ENCODE measurements around the gene S100A9.

Gene S100A9

GRCh38 chr1:153337980-153338853, 19.4 kb upstream of the S100A9 start:
- CTCF ChIA-PET: interaction anchor here (1.8 kb wide), 1 partner anchor 14 kb away, joined by 6 read pairs; no protein-coding TSS in a partner anchor
- H3K4me1 ChIP-seq (ENCODE audit: control insufficient read depth, insufficient read depth, low read length): no peaks in the 10 kb centered on the region
- H3K36me3 ChIP-seq (ENCODE audit: control insufficient read depth in 2 of 2, insufficient read depth in 1 of 2, low read length in 2 of 2): no peaks in the 10 kb centered on the region
- no peaks in the 10 kb centered on the region for H3K9me3 ChIP-seq (ENCODE audit: control insufficient read depth, insufficient read depth, low read depth, low read length)
- no peak overlapping the region for H3K27ac ChIP-seq (ENCODE audit: extremely low read depth, low read depth, low read length)
- H3K4me3 ChIP-seq (ENCODE audit: low read depth, low read length): no peak overlapping the region
- no peak for TF ChIP-seq MYNN (tag by site-specific recombination; IDR thresholded peaks at IDR 0.05; ENCODE audit: borderline replicate concordance)
- no peak for TF ChIP-seq ZNF677 (tag by site-specific recombination; IDR thresholded peaks at IDR 0.05)
- no peak for TF ChIP-seq ZNF138 (tag by site-specific recombination; IDR thresholded peaks at IDR 0.05; ENCODE audit: borderline replicate concordance)
- no peak for TF ChIP-seq ZNF341 (tag by site-specific recombination; IDR thresholded peaks at IDR 0.05; ENCODE audit: low read depth)
- TF ChIP-seq OSR2 (tag by site-specific recombination; IDR thresholded peaks at IDR 0.05): no peak
- TF ChIP-seq, protein P1, sequence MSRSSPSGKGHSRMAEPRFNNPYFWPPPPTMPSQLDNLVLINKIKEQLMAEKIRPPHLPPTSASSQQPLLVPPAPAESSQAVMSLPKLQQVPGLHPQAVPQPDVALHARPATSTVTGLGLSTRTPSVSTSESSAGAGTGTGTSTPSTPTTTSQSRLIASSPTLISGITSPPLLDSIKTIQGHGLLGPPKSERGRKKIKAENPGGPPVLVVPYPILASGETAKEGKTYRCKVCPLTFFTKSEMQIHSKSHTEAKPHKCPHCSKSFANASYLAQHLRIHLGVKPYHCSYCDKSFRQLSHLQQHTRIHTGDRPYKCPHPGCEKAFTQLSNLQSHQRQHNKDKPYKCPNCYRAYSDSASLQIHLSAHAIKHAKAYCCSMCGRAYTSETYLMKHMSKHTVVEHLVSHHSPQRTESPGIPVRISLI (tag by site-specific recombination; IDR thresholded peaks at IDR 0.05): no peak
- POLR2A ChIA-PET: no interaction called here

DNA sequence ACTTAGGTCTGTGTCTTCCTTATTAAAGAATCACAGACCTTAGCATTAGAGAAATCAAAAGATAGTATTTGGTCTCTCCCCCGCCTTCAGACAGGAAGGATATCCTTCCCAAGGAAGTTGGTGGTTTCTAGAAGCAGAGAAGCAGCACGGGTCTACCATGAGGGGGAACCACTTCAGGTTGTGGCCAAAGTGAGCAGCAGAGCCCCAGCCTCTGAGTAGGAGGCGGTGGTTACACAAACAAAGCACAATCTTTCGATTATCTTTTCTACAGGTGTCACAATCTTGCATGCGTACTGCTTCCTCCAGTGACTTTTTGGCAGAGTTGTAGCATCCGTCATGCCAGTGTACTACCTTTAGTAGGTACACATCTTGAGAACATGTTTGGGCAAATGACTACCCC, 17.9 kb upstream of the S100A9 start:
- Histone ChIP-seq H3K9me3 (ENCODE audit: control insufficient read depth, insufficient read depth, low read depth, low read length) (no peaks in the 10 kb centered on the region), H3K4me1 (ENCODE audit: control insufficient read depth, insufficient read depth, low read length) (no peaks in the 10 kb centered on the region), H3K4me3 (ENCODE audit: low read depth, low read length) (no peak overlapping the region), H3K36me3 (ENCODE audit: control insufficient read depth in 2 of 2, insufficient read depth in 1 of 2, low read length in 2 of 2) (no peaks in the 10 kb centered on the region), H3K27ac (ENCODE audit: extremely low read depth, low read depth, low read length) (no peak overlapping the region)
- POLR2A ChIA-PET: no interaction called here
- CTCF ChIA-PET: interaction anchor here (0.6 kb wide), 1 partner anchor 77 kb away, joined by 4 read pairs; no protein-coding TSS in a partner anchor
- TF ChIP-seq REPIN1 (tag by site-specific recombination; IDR thresholded peaks at IDR 0.05; ENCODE audit: low read depth): no peak
- TF ChIP-seq ZXDB (tag by site-specific recombination; IDR thresholded peaks at IDR 0.05): no peak
- TF ChIP-seq ZNF394 (tag by site-specific recombination; IDR thresholded peaks at IDR 0.05; ENCODE audit: borderline replicate concordance): no peak

- H3K4me3 ChIP-seq (ENCODE audit: low read depth, low read length): no peak overlapping the region
- no peak overlapping the region for H3K27ac ChIP-seq (ENCODE audit: extremely low read depth, low read depth, low read length)
- TF ChIP-seq ZSCAN16 (tag by site-specific recombination; IDR thresholded peaks at IDR 0.05): no peak
- TF ChIP-seq WT1 (tag by site-specific recombination; IDR thresholded peaks at IDR 0.05): no peak
- ChIA-PET CTCF (no interaction called here), POLR2A (no interaction called here)
- no peaks in the 10 kb centered on the region for H3K36me3 ChIP-seq (ENCODE audit: control insufficient read depth in 2 of 2, insufficient read depth in 1 of 2, low read length in 2 of 2)
- H3K4me1 ChIP-seq (ENCODE audit: control insufficient read depth, insufficient read depth, low read length): no peaks in the 10 kb centered on the region
- H3K9me3 ChIP-seq (ENCODE audit: control insufficient read depth, insufficient read depth, low read depth, low read length): no peaks in the 10 kb centered on the region
These were observed 17.3 kb upstream of the S100A9 start for GRCh38 chr1:153340356-153340755.

DNA sequence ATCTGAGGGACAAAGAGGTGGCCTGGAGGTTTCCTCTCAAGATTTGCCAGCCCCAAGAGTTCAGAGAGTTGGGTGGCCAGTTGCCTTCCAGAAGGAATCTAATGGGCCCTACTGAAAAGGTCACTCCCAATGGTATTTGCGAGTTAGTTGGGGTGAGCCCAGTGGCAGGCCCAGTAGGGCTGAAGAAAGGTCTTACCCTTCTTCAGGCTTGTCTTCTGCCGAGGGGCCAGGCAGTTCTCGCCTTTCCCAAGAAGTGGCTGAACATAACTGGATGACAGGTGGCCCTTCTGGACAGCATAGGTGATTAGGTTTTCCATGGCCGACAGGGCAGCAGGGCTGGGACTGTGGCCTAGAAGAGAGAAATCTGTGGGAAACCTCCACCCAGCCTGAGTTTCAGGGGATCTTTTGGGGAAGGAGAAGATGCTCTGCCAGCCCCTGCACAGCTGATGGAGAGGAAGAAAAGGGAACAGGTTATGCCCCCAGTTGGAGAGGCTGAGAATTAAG, 16.2 kb upstream of the S100A9 start:
- Histone ChIP-seq H3K4me3 (ENCODE audit: low read depth, low read length) (no peak overlapping the region), H3K4me1 (ENCODE audit: control insufficient read depth, insufficient read depth, low read length) (no peaks in the 10 kb centered on the region), H3K9me3 (ENCODE audit: control insufficient read depth, insufficient read depth, low read depth, low read length) (no peaks in the 10 kb centered on the region), H3K36me3 (ENCODE audit: control insufficient read depth in 2 of 2, insufficient read depth in 1 of 2, low read length in 2 of 2) (no peaks in the 10 kb centered on the region), H3K27ac (ENCODE audit: extremely low read depth, low read depth, low read length) (no peak overlapping the region)
- ChIA-PET CTCF (interaction anchor here (2.4 to 3.7 kb wide), 2 partner anchors 11 to 124 kb away, joined by 6 to 18 read pairs; no protein-coding TSS in a partner anchor), POLR2A (no interaction called here)
- TF ChIP-seq, protein P2, sequence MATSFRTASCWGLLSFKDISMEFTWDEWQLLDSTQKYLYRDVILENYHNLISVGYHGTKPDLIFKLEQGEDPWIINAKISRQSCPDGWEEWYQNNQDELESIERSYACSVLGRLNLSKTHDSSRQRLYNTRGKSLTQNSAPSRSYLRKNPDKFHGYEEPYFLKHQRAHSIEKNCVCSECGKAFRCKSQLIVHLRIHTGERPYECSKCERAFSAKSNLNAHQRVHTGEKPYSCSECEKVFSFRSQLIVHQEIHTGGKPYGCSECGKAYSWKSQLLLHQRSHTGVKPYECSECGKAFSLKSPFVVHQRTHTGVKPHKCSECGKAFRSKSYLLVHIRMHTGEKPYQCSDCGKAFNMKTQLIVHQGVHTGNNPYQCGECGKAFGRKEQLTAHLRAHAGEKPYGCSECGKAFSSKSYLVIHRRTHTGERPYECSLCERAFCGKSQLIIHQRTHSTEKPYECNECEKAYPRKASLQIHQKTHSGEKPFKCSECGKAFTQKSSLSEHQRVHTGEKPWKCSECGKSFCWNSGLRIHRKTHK (tag by site-specific recombination; IDR thresholded peaks at IDR 0.05): no peak
- no peak for TF ChIP-seq ZNF623 (tag by site-specific recombination; IDR thresholded peaks at IDR 0.05)
- no peak for TF ChIP-seq ZBTB17 (tag by site-specific recombination; IDR thresholded peaks at IDR 0.05)
- no peak for TF ChIP-seq ZNF221 (tag by site-specific recombination; IDR thresholded peaks at IDR 0.05; ENCODE audit: borderline replicate concordance)
- no peak for TF ChIP-seq ZNF114 (tag by site-specific recombination; IDR thresholded peaks at IDR 0.05)
- TF ChIP-seq KLF7 (tag by site-specific recombination; IDR thresholded peaks at IDR 0.05; ENCODE audit: borderline replicate concordance): no peak
- TF ChIP-seq ZNF16 (tag by site-specific recombination; IDR thresholded peaks at IDR 0.05; ENCODE audit: low read depth): no peak
- TF ChIP-seq BCL6B (tag by site-specific recombination; IDR thresholded peaks at IDR 0.05): no peak
